HG02884 (cell line): ENCODE results near the gene ZNF746.
"Not testable (repeated sequence)": the region's sequence is repeated elsewhere in the genome, so short reads cannot be mapped to it uniquely, and the experiment has no call there.

ENCODE experiments used
- ATAC-seq: cut with Tn5 transposase; IDR thresholded peaks from one replicate; pipeline ENCODE4 v1.9.1; 2021; ENCODE audit warnings: mild to moderate bottlenecking, moderate library complexity; ENCODE audit not compliant: unreplicated experiment

The ZNF746 gene

DNA sequence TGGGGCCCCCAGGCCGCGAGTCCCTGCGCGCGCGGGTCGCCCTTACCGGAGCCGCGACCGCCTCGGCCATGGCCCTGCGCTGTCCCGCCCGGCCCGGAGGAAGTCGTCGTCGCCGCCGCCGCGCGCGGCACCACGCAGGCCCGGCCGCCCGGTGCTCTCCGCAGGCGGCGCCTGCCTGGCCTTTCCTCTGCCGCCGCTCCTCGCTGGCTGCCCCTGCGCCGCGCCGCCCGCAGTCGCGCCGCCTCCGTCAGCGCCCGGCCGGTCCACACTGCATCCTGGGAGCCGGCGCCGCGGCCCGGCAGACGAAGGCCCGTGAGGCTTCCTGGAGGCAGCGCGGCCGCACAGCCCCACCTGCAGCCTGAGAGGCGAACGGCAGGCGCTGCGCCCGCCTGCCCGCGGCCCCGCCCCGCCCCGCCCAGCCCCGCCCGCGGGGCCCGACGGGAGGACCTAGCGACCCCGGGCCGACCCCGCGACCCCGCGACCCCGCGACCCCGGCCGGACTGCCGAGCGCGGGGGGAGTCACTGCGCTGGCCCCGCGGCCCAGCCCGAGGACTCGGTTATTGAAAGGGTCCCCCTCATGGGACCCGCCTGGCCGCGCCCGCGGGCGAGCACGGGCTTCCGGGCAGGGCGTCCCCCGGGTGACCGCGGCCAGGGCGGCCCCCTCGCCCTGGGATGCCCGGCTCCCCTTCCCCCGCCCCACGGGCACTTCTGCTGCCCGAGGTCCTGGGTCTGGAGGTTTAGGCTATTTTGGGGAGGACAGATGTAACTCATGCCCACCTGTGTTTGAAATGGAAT lies at the start of gene ZNF746:
TSS of gene ZNF746 (minus strand) at position 343 of the 795 bp plus-strand sequence. CDS start at position 70, 273 bp downstream.
- ATAC-seq = peak; percentile 94

DNA sequence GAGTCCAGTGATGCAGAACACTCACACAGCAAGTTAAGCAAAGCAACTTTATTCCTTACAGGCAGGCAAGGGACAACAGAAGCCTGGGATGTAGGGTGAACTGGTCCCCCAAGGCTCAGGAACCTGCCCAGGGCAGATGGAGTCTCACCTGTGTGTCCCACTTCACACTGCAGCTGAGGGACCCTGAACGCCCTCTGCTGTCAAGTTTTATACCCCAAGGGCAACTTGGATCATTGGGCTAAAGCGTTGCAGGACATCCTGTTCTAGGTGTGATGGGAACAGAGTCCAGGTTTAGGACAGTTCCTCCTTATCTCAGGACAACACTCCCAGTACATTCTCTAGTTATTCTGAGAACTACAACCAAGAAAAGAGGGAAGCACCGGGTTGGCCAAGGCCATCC lies 49.5 kb upstream of the ZNF746 start:
- ATAC-seq = no peak

DNA sequence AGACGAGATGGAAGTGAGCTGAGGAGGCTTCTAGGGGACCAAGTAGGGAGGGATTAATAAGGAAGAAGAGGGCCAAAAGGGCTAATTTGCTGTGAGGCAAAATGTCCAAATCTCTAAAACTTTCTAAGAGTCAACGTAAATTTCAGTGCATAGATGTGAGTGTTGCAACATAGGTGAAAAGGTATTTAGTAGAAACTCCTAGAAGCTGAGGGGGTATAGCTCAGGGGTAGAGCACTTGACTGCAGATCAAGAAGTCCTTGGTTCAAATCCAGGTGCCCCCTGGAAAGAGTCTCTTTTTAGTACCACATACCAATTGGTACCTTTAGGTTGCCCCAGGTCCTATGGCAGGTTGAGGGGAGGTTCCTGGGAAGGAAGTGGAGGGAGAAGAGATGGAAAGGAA lies 48.7 kb upstream of the ZNF746 start:
- no peak for ATAC-seq

DNA sequence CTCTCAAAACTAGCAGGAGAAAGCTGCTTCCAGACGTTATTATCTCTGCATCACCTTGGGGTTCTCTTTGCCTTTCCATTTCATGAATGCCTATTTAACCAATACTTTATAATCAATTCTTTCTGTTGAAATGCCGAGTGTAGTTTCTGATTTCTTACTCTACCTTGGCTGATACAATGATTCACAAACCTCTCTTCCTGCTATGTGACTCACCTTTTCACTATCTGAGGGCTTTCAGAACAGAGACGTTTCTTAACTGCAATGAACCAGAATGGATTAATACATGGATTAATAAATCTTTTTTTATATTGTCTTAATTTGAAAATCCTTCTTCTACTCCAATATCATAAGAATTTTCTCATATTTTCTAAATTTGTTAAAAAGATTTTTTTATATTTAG lies 46.4 kb upstream of the ZNF746 start:
- no peak for ATAC-seq

DNA sequence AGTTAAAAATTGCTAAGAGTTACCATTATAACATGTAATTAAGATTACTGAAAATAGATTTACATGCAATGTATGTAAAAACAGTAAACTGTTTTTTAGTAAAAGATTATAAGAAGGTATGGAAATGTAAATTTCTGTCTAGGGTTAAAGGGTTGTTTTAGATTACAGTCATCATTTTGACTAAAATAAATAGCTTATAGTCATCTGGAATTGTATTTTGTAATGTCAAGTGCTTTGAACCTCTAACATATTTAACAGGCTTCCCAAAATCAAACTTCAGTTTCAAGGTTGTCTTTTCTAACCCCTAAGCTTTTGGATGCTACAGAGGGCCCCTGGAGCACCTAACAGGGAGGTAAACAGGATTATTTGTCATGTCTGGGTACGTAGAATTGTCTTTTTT lies 35.0 kb upstream of the ZNF746 start:
- no peak for ATAC-seq

DNA sequence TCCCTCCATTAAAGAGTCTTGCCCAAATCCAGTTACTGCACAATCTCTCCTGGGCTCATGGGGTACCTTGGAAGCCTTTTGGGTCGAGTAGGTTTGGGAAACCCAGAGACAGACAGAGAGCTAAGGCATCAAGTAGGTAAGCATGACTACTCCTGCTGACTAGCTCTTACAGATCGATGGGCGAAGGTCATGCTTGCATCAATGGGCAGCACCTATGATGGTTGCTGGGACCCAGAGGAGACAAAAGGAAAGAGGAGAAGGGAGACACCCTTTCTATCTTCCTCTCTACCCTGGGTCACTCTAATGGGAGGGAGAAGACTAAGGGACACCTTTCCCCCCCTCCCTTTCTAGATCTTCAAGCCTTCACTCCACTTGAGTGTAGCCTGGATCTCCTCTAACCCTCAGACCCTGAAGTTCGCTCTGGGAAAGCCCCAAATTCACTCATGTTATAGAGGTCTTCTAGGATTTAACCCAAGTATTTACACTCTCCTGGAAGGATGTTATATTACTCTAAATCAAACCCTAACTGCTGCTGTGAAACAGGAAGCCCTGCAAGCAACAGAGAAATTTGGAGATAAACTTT lies 31.6 kb upstream of the ZNF746 start:
- ATAC-seq = no peak

DNA sequence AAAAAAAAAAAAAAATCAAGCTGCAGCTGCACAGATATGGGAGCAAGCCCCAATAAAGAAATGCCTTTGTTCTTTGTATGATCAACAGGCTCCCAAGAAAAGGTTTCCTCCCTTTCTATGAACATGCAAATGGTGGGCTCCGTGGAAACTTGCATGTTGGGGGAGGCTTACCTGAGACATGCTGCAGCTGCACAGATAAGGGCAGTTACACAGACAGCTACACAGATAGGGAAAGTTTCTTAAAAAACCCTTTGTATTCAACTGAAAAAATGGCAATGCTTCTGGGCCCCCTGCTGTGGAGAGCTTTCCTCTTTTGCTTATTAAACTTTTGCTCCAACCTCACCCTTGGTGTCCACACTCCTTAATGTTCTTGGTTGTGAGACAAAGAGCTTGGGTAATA lies 29.8 kb upstream of the ZNF746 start:
- ATAC-seq = no peak

DNA sequence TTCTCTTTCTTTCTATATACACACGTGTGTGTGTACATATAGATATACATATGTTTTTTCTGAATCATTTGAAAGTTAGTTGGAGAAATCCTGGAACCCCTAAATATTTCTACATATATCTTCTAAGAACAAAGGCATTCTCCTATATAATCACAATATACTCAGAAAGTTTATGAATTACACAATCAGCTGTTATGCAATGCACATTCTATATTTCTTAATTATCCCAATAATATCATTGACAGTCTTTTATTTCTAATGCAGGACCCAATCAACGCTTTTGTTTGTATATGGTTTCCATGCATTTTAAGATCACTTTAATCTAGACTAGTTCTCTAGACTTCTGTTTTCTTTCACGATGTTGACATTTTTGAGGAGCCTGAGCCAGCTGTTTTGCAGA lies 27.7 kb upstream of the ZNF746 start:
- no peak for ATAC-seq

DNA sequence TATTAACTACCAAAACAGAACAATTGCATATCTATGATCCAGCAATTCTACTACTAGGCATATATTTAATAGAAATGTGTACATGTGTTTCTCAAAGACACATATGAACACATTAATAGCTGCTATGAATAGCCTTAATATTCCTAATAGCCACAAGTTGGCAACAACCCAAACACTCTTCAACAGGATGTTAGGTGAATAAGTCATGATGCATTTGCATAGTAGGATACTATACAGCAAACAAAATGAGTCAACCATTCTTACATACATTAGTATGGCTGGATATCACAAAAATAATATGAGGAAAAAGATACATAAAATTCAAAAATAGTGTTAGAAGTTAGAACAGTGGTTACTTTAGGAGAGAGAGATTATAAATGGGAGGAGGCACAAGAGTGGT lies 26.8 kb upstream of the ZNF746 start:
- ATAC-seq = no peak

DNA sequence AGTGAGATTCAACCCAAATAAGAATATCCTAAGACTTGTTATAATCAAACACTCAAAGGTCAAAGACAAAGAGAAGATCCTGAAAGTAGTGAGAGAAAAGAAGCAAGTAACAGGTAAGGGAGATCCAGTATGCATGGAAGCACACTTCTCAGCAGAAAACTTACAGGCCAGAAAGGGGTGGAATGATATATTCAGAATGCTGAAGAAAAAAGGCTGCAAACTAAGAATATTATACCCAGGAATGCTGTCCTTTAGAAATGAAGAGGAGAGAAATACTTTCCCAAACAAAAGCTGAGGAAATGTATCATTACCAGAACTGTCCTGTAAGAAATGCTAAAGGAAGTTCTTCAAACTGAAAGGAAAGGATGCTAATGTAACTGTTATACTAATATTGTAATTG lies 12.6 kb upstream of the ZNF746 start:
- no peak for ATAC-seq

DNA sequence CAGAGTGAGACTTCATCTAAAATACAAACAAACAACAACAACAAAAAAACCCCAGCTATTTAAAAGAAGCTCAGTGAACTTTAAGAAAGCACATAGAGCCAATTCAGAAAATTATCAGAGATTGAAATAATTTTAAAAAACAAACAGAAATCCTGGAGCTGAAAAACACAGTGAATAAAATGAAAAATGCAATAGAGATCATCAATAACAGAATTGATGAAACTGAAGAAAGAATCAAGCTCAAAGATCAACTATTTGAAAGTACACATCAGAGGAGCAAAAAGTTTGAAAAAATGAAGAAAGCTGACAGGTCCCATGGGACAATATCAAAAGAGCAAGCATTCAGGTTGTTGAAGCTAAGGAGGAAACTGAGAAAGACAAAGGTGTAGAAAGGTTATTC lies 12.2 kb upstream of the ZNF746 start:
- ATAC-seq = no peak

DNA sequence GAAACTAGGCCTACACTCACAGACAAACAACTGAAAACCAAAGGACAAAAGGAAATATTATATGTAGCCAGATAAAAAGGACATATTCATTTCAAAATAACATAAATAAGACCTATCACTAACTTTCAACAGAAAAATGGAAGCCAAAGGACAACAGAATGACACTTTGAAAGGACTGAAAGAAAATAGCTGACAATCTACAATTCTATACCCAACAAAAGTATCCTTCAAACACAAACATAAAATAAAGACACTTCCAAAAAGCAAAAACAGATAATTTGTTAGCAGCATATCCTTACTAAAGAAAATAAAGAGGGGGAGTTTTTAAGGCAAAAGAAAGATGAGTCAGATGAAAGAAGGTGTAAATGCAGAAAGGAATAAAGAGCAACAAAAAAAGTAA lies 7.9 kb upstream of the ZNF746 start:
- no peak for ATAC-seq

DNA sequence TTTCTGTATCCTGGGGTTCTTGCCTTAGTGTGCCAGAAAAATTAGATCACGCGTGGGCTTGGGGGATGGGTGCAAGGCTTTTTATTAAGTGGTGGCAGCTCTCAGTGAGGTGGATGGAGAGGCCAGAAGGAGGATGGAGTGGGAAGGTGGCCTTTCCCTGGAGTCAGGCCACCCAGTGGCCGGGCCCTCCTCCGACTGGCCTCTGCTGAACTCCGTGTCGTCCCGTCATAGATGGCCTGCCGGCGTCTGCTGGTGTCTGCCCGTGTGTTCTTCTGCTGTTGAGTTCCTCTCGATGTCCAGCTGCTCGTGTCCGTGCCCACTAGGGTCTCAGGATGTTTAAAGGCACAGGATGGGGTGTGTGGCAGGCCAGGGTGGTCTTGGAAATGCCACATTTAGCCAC lies 4.0 kb upstream of the ZNF746 start:
- ATAC-seq = no peak

DNA sequence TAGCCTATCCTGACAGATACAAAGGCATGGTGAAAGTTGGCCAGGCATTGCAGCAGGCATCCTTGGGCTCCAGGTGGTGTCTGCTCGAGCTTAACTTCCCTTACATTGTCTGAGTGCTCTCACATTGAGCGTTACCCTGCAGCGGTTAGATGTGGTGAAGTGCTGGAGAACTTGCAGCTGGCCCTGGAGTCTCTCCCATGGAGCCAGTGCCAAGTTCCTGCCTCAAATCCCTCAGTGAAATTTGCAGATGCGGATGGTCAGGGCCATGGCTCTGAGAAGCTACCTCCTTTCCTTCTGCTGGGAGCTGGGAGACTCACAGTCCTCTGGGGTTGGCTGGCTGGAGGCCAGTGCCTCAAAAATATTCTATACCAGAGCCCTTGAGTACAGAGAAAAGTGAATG lies 3.3 kb upstream of the ZNF746 start:
- no peak for ATAC-seq

DNA sequence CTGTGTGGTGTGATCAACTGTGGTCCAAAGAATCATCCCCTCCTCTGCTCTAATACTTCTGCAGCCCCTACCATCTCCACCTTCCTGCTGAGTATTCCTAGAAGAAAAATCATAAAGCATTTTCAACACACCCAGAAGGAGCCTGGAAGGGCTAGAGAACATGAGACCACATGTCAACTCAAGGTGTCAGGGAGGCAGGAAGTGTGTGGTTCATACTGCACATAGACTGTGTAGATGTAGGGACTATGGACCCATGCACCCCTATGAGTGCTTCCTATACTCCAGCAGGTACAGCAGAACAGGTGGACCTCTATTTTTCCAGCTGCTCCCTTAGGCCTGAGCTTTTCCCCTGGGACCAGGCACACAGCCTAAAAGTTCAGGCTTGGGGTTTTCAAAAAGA lies 2.6 kb upstream of the ZNF746 start:
- ATAC-seq = no peak

DNA sequence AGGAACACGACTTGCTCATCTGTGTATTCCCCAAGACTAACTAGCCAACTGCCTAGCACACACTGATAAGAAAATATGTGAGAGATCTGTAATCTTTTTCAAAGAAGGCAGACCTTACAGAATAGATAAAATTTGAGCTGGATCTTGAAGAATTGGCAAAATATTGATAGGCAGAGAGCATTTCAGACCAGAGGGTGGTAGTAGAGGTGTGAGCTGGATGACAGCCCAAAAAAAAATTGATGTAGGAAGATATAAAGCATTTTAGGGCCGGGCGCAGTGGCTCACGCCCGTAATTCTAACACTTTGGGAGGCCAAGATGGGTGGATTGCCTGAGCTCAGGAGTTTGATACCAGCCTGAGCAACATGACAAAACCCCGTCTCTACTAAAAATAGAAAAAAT lies 1.2 kb upstream of the ZNF746 start:
- ATAC-seq = no peak

DNA sequence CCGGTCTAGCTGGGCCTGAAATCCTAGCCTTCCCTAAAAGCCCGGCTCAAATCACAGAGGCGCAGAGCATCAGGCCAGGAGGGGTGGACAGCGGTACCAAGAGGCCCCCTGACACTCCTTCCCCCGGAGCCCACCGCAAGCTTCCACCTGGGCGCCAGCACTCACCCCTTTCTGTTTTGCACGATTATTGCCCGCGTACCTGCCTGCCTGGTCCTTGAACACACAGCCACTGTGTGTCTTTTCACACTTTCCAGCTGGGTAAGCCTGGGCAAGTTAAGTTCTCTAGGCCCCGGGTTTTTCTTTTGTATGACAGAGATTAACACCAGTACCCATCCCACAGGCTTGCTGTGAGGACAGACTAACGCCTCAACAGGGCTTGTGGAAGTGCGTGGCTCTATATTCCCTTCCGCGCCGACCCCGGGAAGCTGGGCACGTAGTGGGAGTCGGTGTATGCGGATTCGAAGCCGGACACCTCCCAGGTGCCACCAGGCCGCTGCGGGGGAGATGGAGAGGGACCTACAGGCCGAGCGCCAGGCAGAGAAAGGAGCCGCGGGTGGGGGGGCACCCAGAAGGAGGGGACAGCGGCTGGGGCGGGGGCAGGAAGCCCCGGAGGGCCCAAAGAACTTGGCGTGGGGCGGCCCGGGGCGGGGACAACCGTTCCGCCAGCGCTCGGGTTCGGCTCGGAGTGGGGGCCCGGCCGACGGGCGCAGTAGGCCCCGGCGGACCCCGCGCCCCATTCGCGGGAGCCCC lies 792 bp downstream of the ZNF746 start:
- ATAC-seq = peak; percentile 29

DNA sequence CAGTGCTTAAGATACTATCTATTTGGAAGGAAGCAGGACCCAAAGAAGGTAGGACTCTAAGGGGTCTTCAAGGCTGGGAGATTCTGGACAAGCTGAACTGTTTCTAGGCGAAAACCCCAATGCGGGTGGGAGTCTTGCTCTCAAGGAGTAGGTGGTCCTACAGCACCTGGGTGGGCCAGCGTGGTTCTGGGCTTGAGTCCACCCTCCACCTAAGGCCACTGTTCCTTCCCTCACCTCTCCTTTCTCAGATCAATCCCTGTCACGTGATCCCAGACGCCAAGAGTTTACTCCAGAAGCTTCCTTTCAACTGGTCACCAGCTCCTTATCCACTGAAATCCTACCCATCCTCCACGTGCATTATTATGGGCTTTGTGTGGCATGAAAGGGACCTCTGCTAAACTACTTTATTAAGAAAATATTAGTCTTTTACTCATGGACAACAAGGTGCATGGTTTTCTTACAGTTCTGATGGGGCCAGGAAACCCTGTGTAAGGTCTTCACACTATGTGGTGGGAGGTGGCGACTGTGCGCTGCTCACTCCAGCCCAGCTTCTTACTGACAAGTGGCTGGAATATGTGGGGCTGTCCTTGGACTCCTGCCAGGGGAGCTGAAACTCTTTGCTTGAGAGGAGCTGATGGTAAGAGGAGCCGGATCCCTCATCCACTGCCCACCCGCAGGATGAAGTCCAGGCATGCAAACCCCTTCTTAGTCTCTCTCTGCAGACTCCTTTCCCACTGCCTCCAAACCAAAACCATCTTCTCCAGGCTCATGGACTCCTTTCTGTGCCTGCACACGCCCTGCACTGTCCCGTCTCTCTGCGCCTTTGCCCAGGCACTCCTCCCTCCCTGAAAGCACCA lies 1.6 kb downstream of the ZNF746 start:
- no peak for ATAC-seq

DNA sequence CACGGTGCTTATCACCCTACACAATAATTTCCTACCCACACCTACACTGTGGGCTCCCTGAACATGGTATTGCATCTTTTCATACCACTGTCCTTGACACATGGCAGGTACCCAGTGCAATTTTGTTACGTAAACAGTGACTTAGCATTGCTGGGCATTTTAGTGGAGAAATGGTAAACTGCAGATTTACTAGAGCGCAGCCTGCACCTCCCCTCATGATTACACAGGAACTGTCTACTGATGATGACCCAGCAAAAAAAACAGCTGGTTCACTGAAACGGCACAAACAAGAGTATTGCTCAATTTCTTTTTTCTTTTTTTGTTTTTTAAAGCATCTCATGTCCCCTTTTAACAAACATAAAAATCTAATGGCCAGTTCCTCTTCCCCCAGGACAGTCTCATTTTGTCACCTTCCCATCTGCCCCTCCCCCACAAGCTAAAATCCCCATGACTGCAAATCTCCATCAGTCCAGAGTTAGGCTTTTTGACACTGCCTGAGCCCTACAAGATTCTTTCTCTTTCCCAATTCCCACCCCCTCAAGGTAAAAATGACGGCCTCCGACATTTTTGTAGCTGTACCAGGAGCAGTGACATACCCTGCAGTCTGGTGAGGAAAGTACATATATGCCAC lies 2.8 kb downstream of the ZNF746 start:
- no peak for ATAC-seq

DNA sequence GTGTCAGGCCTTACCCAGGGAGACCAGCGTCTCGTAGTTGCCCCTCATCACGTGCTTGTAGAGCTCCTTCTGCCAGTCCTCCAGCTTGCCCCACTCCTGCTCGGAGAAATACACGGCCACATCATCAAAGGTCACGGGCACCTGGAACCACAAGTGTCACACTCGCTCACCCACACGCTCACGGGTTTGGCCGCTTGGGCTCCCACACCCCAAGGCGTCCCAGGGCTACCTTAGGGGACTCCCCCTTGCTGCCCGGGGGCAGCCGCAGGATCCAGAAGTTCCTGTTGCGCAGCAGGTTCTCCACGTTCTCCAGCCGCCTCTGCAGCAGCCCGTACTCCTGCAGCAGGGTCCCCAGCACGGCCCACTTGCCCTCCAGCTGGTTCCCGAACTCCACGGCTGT lies 3.6 kb downstream of the ZNF746 start:
- not testable (repeated sequence) for ATAC-seq

DNA sequence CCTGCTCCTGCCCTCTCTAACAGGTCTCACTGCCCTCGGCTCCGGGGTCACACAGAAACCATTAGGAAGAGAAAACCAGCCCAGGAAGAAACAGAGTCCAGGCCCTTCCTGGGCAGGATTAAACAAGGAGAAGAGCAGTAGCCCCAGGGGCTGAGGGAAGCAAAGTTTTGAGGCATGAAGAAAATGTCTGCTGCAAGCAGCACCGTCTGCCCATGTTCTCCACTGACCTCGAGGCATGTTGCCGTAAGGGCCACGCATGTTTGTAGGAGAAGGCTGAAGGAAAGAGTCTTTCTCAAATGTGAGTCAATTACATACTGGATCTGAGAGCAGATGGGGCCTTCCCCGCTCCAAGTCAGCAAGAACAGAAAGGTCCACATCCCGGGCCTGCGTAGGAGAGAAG lies 4.2 kb downstream of the ZNF746 start:
- ATAC-seq = no peak
